ENCODE measurements around the gene EIF4EBP2.

The EIF4EBP2 gene

DNA sequence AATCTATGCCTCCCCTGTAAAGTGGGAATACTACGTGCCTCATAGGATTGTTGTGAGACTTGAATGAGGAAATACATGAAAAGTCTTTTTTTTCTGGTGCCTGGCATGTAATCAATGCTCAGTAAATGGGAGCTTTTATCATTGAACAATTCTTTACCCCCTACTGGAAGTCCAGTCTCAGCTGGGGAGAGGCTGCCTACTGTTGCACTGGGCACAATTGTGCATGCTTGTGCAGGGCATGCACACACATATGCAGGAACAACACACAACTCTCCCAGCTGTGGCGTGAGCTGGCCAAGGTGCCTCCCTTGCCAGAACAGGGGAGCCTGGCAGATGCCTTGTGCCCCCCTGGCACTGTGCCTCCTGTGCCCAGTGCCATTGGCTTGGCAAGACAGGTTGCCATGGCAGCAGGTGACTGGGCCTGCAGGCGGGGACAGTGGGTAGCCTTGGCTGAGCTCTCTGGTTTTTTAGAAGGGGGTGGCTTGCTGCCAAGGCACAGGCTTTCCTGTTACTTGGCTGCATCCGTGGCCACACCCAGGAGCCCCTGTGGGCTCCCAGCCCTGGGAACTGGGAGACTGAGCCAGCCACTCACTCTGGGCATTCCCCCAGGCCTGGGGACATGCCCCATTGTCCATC lies 58.5 kb downstream of the EIF4EBP2 start:
- DNase-seq, result no peak

DNA sequence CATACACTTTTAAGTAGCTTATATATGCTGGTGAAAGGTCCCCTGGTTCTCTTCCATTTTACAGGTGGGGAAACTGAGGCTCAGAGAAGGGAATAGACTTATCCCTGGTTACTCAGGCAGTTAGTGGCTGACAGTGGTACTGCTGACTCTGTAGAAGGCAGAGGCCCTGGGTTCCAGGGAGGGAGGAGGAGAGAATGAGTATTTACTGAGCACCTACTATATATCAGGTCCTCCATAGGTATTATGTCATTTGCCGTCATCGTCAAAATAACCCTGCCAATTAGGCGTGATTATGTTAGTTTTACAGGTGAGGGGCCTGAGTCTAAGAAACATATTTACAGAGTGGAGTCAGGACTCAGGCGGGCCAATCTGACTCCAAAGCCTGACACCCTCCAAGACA lies 61.3 kb downstream of the EIF4EBP2 start:
- no peak for DNase-seq

DNA sequence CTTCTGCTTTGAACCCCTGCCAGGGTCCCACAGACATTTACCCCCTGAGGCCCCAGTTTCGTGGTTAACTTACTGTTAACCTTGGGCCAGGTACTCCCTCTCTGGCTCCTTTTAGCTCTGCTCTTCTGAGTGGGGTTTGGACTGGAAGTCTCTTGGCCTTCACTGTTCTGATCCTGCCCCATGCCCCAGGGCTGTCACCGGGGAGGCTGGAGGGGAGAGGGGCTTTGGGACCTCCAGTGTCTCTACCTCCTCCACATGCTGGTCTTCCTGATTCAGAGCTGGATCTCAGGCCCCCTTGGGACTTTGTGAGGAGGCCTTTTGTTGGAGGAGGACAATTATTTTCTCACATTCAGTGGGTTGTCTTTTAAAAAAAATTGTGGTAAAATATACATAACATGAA lies 61.9 kb downstream of the EIF4EBP2 start:
- DNase-seq, result no peak

DNA sequence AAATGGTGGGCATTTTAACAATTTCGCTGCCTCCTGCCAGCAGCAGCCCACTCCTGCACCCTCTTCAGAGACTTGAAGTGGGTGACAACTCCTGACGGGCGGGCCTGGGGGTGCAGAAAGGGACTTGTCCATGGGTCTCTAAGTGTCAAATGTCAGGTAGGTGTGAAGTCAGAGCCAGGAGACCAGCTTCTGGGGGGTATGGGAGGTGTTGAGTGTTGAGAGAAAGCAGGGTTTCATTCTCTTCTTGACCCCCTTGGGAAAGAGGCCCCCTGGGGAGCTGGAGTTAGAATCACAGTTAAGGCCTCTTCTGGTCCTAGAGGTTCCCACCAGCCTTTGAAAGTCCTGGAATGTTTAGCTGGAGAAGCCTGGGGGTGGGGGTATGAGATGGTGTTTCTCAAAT lies 63.0 kb downstream of the EIF4EBP2 start:
- DNase-seq, result no peak

DNA sequence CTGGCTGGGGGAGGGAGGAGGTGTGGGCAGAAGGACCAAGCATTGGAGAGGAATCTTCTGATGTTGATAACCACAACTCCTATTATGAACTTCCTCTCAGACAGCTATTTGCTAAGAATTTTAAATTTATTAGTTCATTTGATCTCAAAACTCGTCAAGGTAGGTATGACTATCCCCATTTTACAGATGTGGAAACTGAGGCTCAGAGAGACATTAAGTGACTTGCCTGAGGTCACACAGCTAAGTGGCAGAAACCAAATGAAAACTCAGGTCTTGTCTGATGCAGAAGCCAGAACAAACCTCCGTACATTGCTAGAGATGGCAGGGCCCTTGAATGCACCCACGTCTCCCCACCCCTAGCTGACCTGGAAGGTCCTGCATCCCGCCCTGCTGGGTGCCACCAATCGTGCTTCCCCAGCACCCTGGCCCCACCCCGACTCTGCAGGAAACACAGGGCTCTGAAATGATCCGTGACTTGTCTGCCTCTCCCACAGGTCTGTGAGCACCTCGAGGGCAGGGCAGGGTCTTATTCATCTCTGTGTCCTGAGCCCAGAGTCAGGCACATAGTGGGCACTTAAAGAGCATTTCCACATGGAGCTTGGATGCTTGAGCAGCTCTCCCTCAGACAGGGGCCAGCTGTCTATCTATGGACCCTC lies 69.0 kb downstream of the EIF4EBP2 start:
- no peak for DNase-seq

DNA sequence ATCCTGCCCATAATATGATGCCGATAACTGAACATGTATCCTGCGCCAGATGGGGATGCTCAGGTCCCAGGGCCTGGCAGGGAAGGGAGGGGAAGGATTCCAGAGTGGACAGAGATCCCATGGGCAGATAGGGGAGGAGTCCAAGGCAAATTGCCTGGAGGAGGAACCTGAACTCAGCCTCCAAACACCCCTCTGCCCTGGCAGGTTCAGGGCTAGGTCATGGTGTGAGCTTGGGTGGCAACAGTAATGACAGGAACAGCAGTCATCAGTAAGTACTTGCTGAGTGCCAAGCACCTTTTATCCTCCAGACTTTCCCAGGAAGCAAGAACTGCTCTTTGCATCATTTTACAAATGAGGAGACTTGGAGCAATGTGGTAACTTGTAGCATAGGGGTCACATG lies 70.8 kb downstream of the EIF4EBP2 start:
- no peak for DNase-seq

DNA sequence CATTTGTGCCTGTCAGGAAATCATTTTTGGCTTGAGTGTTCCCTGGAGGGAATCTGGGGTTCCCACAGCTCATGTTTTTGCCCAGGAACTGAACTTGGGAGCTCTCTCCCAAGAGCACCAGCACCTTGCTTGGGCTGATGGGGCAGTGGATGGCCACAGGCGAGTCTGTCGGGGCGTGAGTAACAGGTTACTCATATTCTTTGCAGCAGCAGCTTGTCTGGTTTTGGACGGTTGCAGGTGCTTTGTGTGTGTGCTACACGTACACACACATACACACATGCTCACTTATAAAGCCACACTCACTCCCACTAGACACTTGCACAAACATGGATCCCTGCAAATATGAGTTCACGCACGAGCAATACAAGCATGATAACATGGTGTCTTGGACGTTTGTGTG lies 71.7 kb downstream of the EIF4EBP2 start:
- no peak for DNase-seq

DNA sequence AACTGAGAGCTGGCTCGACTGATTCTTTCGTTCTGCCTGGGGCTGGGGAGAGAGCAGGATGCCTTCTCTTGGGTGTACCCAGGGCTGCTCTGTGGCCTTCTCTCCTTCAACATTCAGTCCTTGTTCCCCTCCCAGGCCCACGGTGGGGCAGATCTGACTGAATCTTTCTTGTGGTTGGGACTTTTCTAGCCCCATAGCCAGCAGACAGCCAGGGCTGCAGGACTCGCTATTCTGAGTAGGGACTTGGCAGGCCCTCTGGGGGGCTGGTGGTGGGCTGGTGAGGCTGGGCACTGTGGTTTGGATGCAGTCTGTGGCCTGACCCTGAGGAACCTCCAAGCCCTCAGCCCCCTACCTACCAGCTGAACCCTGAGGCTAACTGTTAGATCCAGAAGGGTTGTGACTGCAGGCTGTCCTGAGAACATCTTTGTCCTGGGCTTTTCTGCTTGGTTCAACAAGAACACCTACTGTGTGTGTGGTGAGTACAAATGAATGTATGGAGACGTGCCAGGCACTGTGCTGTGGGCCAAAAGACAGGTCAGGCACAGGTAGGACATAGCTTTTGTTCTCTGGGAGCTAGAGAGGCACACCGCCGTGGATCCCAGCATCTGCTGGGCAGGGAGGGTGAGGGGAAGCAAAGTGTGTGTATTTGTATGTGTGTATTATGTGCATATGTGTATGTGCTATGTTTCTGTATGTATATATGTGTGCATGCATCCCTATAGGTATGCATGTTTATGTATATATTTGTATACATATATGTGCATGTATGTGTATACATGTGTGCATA lies 72.5 kb downstream of the EIF4EBP2 start:
- no peak for DNase-seq

DNA sequence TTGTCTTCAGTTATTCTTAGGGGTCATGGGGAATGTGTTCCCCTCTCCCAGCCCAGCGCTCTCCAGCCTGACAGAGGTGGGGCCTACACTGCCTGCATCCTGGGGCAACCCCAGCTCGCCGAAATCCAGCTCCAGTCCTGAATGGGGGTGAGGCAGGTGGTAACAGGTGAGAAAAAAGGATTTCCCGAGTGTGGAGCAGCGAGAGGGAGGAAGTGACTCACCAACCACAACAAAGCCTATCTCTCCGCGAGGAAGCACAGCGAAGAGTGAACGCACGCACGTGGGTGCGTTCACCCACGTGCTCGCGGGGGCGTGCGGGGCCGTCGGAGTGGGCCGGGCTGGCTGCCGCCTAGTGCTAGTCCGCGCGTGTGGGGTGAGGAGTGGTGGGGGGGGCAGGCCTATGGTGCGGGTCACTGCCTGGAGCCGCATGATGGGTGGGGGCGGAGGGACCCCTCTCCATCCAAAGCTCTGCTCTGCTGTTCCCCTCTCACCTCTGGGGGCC lies 73.8 kb downstream of the EIF4EBP2 start:
- no peak for DNase-seq
